HepG2 (cell line): Measurements from ENCODE around the gene FAM124A. TPM values are rescaled to one million over a fixed set of nuclear protein-coding genes. Genes with fewer than 3 reads are reported as not detected.

Experiments used
- ATAC-seq: fragments of 200-7000 bp; cut with Tn5 transposase; 3 replicates; pipeline ENCODE4 v1.9.1; 2020; ENCODE audit warnings: mild to moderate bottlenecking, moderate library complexity
- BruUV-seq: library from RNA; stranded (reverse); fragments of 400-500 nt; replicated peaks from 2 replicates; lab custom pipeline; 2021; lab: Mats Ljungman, UMichigan
- CTCF ChIA-PET: fragments of 300-600 bp; formaldehyde crosslinking; extraction: SDS; loops from one replicate; lab custom pipeline; 2021; ENCODE audit warnings: low total read pairs, inconsistent platforms, low intra/inter-chr PET ratio; lab: Yijun Ruan, JAX
- POLR2A ChIA-PET: fragments of 350-600 bp; sonication (Branson Sonifier 250); formaldehyde crosslinking; loops from one replicate; lab custom pipeline; 2020; ENCODE audit warnings: antibody characterized with exemption, inconsistent platforms; lab: Yijun Ruan, JAX
- DNase-seq: peaks from one replicate; pipeline ENCODE4 v3.0.0-alpha.2; 2015; ENCODE audit warnings: low spot score
- FAIRE-seq: peaks from 3 replicates; lab custom pipeline; 2011; peaks lifted over from hg19 to GRCh38; lab: Jason Lieb, UNC
- H2AFZ ChIP-seq: one replicate; pipeline ENCODE4 v1.6.1; 2011; ENCODE audit warnings: low read length, inconsistent platforms
- H3K27ac ChIP-seq: fragments of 300-600 bp; 3 replicates; pipeline ENCODE4 v1.8.0; 2011; ENCODE audit warnings: mixed run types, mild to moderate bottlenecking, mixed read lengths, low read length, inconsistent platforms; ENCODE audit not compliant: insufficient read depth; ENCODE audit errors: extremely low read length
- H3K27me3 ChIP-seq, 2 experiments: fragments of 200-600 bp in 1 of 2; 2 replicates in 1 of 2; 3 replicates in 1 of 2; pipeline versions ENCODE4 v1.6.0 to v1.8.0; 2011; ENCODE audit warnings: low read length in 2 of 2, mild to moderate bottlenecking in 2 of 2, moderate library complexity in 2 of 2, inconsistent platforms in 1 of 2; ENCODE audit not compliant: insufficient read depth in 2 of 2, control insufficient read depth in 1 of 2
- H3K36me3 ChIP-seq, 2 experiments: fragments of 200-600 bp in 1 of 2; replicated peaks in 1 of 2; 2 replicates in 1 of 2; 3 replicates in 1 of 2; pipeline versions ENCODE4 v1.5.1 to v1.8.0; 2011; ENCODE audit warnings: low read length in 2 of 2, inconsistent platforms in 1 of 2; ENCODE audit not compliant: insufficient read depth in 2 of 2, control insufficient read depth in 1 of 2
- H3K4me1 ChIP-seq: 2 replicates; pipeline ENCODE4 v1.5.1; 2012; ENCODE audit warnings: low read length, inconsistent platforms; ENCODE audit not compliant: insufficient read depth
- H3K4me2 ChIP-seq: 2 replicates; pipeline ENCODE4 v1.6.0; 2011; ENCODE audit warnings: low read depth, low read length, inconsistent platforms
- H3K4me3 ChIP-seq, 3 experiments: fragments of 200-600 bp in 1 of 3; sonication (generic), shearing (Covaris generic) in 1 of 3; replicated peaks in 1 of 3; 2 replicates each; pipeline ENCODE4 v1.5.1; 2011 to 2016; ENCODE audit warnings: low read length in 3 of 3, inconsistent platforms in 2 of 3, low read depth in 2 of 3, mild to moderate bottlenecking in 2 of 3, control low read depth in 1 of 3, mixed read lengths in 1 of 3; ENCODE audit not compliant: insufficient read depth in 1 of 3
- H3K79me2 ChIP-seq: one replicate; pipeline ENCODE4 v1.6.1; 2011; ENCODE audit warnings: low read length, inconsistent platforms; ENCODE audit not compliant: insufficient read depth
- H3K9ac ChIP-seq: 2 replicates; pipeline ENCODE4 v1.6.0; 2011; ENCODE audit warnings: mild to moderate bottlenecking, low read depth, low read length, inconsistent platforms; ENCODE audit not compliant: insufficient read depth
- H3K9me3 ChIP-seq: 2 replicates; pipeline ENCODE4 v1.5.1; 2012; ENCODE audit warnings: mild to moderate bottlenecking, low read length
- H4K20me1 ChIP-seq: 2 replicates; pipeline ENCODE4 v1.6.0; 2011; ENCODE audit warnings: inconsistent platforms, mild to moderate bottlenecking, low read length, moderate library complexity; ENCODE audit not compliant: insufficient read depth
- ARNT ChIP-seq: fragments of 450-650 bp; IDR thresholded peaks from 2 replicates; pipeline ENCODE4 v1.6.1; 2017
- DPF2 ChIP-seq: sonication (generic); formaldehyde crosslinking; IDR thresholded peaks from 2 replicates; pipeline ENCODE4 v1.4.0; 2020; ENCODE audit warnings: mild to moderate bottlenecking, low read depth, missing genetic modification reagents, borderline replicate concordance
- GTF2F1 ChIP-seq: fragments of 150-350 bp; IDR thresholded peaks from 2 replicates; pipeline ENCODE4 v1.6.1; 2014; ENCODE audit warnings: low read length
- KDM2A ChIP-seq: sonication (generic); formaldehyde crosslinking; IDR thresholded peaks from 2 replicates; pipeline ENCODE4 v1.4.0; 2020; ENCODE audit warnings: low read depth, missing genetic modification reagents, borderline replicate concordance
- KLF12 ChIP-seq: sonication (generic); formaldehyde crosslinking; IDR thresholded peaks from 2 replicates; pipeline ENCODE4 v1.4.0; 2020; ENCODE audit warnings: missing genetic modification reagents, borderline replicate concordance
- MLXIP ChIP-seq: sonication (generic); formaldehyde crosslinking; IDR thresholded peaks from 2 replicates; pipeline ENCODE4 v1.9.0; 2021; ENCODE audit warnings: missing genetic modification reagents, borderline replicate concordance
- RARG ChIP-seq: sonication (generic); formaldehyde crosslinking; IDR thresholded peaks from 2 replicates; pipeline ENCODE4 v1.4.0; 2020; ENCODE audit warnings: low read depth, mild to moderate bottlenecking, missing genetic modification reagents
- REL ChIP-seq: sonication (generic); formaldehyde crosslinking; conservative IDR thresholded peaks from 2 replicates; pipeline ENCODE4 v1.8.0; 2022; ENCODE audit warnings: mild to moderate bottlenecking, missing genetic modification reagents, moderate library complexity
- SP2 ChIP-seq: sonication (generic); formaldehyde crosslinking; IDR thresholded peaks from 2 replicates; pipeline ENCODE4 v1.5.1; 2020; ENCODE audit warnings: mild to moderate bottlenecking, missing genetic modification reagents
- TEAD2 ChIP-seq: sonication (generic); formaldehyde crosslinking; IDR thresholded peaks from 2 replicates; pipeline ENCODE4 v1.9.0; 2021; ENCODE audit warnings: missing genetic modification reagents
- THAP11 ChIP-seq: IDR thresholded peaks from 2 replicates; pipeline ENCODE4 v1.6.1; 2016; ENCODE audit warnings: missing biosample characterization, missing genetic modification reagents
- ZFP36L2 ChIP-seq: sonication (generic); formaldehyde crosslinking; IDR thresholded peaks from 2 replicates; pipeline ENCODE4 v1.4.0; 2020; ENCODE audit warnings: missing genetic modification reagents
- ZMAT5 ChIP-seq: sonication (generic); formaldehyde crosslinking; IDR thresholded peaks from 2 replicates; pipeline ENCODE4 v1.5.0; 2020; ENCODE audit warnings: mild to moderate bottlenecking, low read depth, missing genetic modification reagents, borderline replicate concordance
- ZNF143 ChIP-seq: sonication (generic); formaldehyde crosslinking; IDR thresholded peaks from 2 replicates; pipeline ENCODE4 v1.4.0; 2020; ENCODE audit warnings: missing genetic modification reagents
- ZNF20 ChIP-seq: sonication (generic); formaldehyde crosslinking; IDR thresholded peaks from 2 replicates; pipeline ENCODE4 v1.4.0; 2020; ENCODE audit warnings: mild to moderate bottlenecking, moderate library complexity, missing genetic modification reagents
- ZNF230 ChIP-seq: sonication (generic); formaldehyde crosslinking; IDR thresholded peaks from 2 replicates; pipeline ENCODE4 v1.4.0; 2020; ENCODE audit warnings: mild to moderate bottlenecking, missing genetic modification reagents
- ZNF263 ChIP-seq: sonication (generic); formaldehyde crosslinking; IDR thresholded peaks from 2 replicates; pipeline ENCODE4 v1.4.0; 2020; ENCODE audit warnings: missing genetic modification reagents
- ZNF598 ChIP-seq: sonication (generic); formaldehyde crosslinking; IDR thresholded peaks from 2 replicates; pipeline ENCODE4 v1.5.1; 2020; ENCODE audit warnings: mild to moderate bottlenecking, missing genetic modification reagents, borderline replicate concordance
- ZNF761 ChIP-seq: sonication (generic); formaldehyde crosslinking; conservative IDR thresholded peaks from 2 replicates; pipeline ENCODE4 v1.4.0; 2020; ENCODE audit warnings: mild to moderate bottlenecking, missing genetic modification reagents
- WGBS: methylation state at CpG from one replicate; pipeline ENCODE4 v1.1.6; 2017; ENCODE audit warnings: low lambda C conversion rate; 5-methylcytosine and 5-hydroxymethylcytosine counted together
- in situ Hi-C: cut with HindIII; loops from 2 replicates; pipeline ENCODE4 v1.10.0; 2017; ENCODE audit warnings: low pct_unique_long_range_greater_than_20kb; ENCODE audit not compliant: extremely low pct_ligation_motif_present
- intact Hi-C: fragments of 100-400 bp; cut with micrococcal nuclease; formaldehyde crosslinking; loops from one replicate; pipeline ENCODE4 v1.10.0; 2022; ENCODE audit not compliant: unreplicated experiment
- polyA plus RNA-seq, 8 experiments: library from polyadenylated mRNA; depleted of rRNA in 3 of 8; stranded (reverse) in 7 of 8; unstranded in 1 of 8; fragments of >200 nt; fragmentation: Illumina TruSeq in 4 of 8; extraction: Trizol in 4 of 8; gene quantifications; 2 replicates each; pipeline versions ENCODE4 v1.2.1 to v1.2.3, GENCODE V29; 2011 to 2016; ENCODE audit warnings: low read depth in 4 of 8, missing spikeins in 1 of 8, mixed read lengths in 1 of 8; ENCODE audit not compliant: insufficient read depth in 1 of 8
- total RNA-seq, 5 experiments: library from RNA; depleted of rRNA; stranded (reverse); fragments of >200 nt; fragmentation: Illumina TruSeq; extraction: Trizol; gene quantifications; 2 replicates each; pipeline ENCODE4 v1.2.3, GENCODE V29; 2016; ENCODE audit warnings: low read depth in 1 of 5

FAM124A gene
- total and polyA plus RNA-seq, 2 of the 13 experiments (the other 11 are each of a cell fraction or from before 2014, with no cell fraction given) = not detected

- WGBS = 52% methylated on average over 1 of the region's 1 CpG
- Histone ChIP-seq H3K9ac (no peak overlapping the region), H3K4me3 (no peak overlapping the region), H4K20me1 (no peaks in the 10 kb centered on the region), H3K79me2 (no peaks in the 10 kb centered on the region), H3K4me1 (no peaks in the 10 kb centered on the region), H3K4me2 (no peak overlapping the region), H2AFZ (no peak overlapping the region), H3K36me3 (no peaks in the 10 kb centered on the region), H3K27ac (no peak overlapping the region), H3K27me3 (peaks cover 0 to 24% of the 10 kb centered on the region in 2 experiments; a peak in 2 of 5 replicates), H3K9me3 (no peaks in the 10 kb centered on the region)
- ChIA-PET POLR2A (no interaction called here), CTCF (no interaction called here)
- ATAC-seq (no peak), DNase-seq (no peak), FAIRE-seq (no peak)
- no TSS peak for BruUV-seq
- intact Hi-C loops = no loop called here
- TF ChIP-seq THAP11 (CRISPR knock-in tag) = peak; percentile 91
- TF ChIP-seq KLF12 (CRISPR knock-in tag) = no peak
- peak; percentile 62; the same call in 1 of the 2 replicates for TF ChIP-seq ZNF143 (CRISPR knock-in tag)
- no peak for TF ChIP-seq ZFP36L2
- TF ChIP-seq RARG (CRISPR knock-in tag) = no peak
- TF ChIP-seq ARNT = no peak
- no peak for TF ChIP-seq SP2
- in situ Hi-C loops = no loop called here
These were observed 76.6 kb downstream of the FAM124A start for GRCh38 chr13:51298812-51299211.

- Histone ChIP-seq H3K36me3 (no peaks in the 10 kb centered on the region), H3K4me1 (no peaks in the 10 kb centered on the region), H3K4me3 (no peak overlapping the region), H3K27me3 (peaks cover 0 to 18% of the 10 kb centered on the region in 2 experiments; a peak in 2 of 5 replicates), H3K9ac (no peak overlapping the region), H3K4me2 (no peak overlapping the region), H3K27ac (no peak overlapping the region), H4K20me1 (no peaks in the 10 kb centered on the region), H2AFZ (no peak overlapping the region), H3K9me3 (no peaks in the 10 kb centered on the region), H3K79me2 (no peaks in the 10 kb centered on the region)
- no peak for FAIRE-seq
- BruUV-seq = no TSS peak
- ChIA-PET POLR2A (no interaction called here), CTCF (no interaction called here)
- no peak for ATAC-seq
- WGBS = 0% methylated on average over 2 of the region's 2 CpGs
- in situ Hi-C loops (no loop called here), intact Hi-C loops (no loop called here)
- no peak for DNase-seq
- TF ChIP-seq ZNF20 (CRISPR knock-in tag) (no peak), ZNF263 (CRISPR knock-in tag) (no peak), GTF2F1 (no peak), TEAD2 (CRISPR knock-in tag) (no peak), ZNF761 (CRISPR knock-in tag) (no peak), KDM2A (CRISPR knock-in tag) (no peak), ZNF598 (CRISPR knock-in tag) (no peak), DPF2 (CRISPR knock-in tag) (no peak), ZNF230 (CRISPR knock-in tag) (no peak), ZMAT5 (CRISPR knock-in tag) (no peak), REL (CRISPR knock-in tag) (no peak), MLXIP (no peak)
These were observed 80.9 kb downstream of the FAM124A start for GRCh38 chr13:51303063-51303552.
